Activated CD4-positive, alpha-beta T cell treated with anti-CD3 and anti-CD28 coated beads for 36 hours (primary cell): ENCODE results near the gene KRTAP10-4. TPM values are rescaled to one million over a fixed set of nuclear protein-coding genes. Genes with fewer than 3 reads are reported as not detected.
"Not testable (repeated sequence)": the region's sequence is repeated elsewhere in the genome, so short reads cannot be mapped to it uniquely, and the experiment has no call there.

Experiments
- ATAC-seq: fragments of 200-7000 bp; cut with Tn5 transposase; one replicate; pipeline ENCODE4 v1.10.0; 2021; ENCODE audit warnings: mild to moderate bottlenecking, moderate library complexity
- CTCF ChIA-PET: fragments of 350-600 bp; sonication (Branson Sonifier 250); formaldehyde crosslinking; loops from one replicate; lab custom pipeline; 2021; ENCODE audit warnings: antibody characterized with exemption; lab: Charles Lee
- POLR2A ChIA-PET: fragments of 350-600 bp; sonication (Branson Sonifier 250); formaldehyde crosslinking; loops from one replicate; lab custom pipeline; 2021; ENCODE audit warnings: antibody characterized with exemption, inconsistent platforms; lab: Charles Lee
- DNase-seq: peaks from one replicate; pipeline ENCODE4 v3.0.0-alpha.2; 2020
- H3K27ac Mint-ChIP-seq: one replicate; pipeline ENCODE4 v1.8.0; 2021; ENCODE audit warnings: mixed read lengths
- H3K27me3 Mint-ChIP-seq: one replicate; pipeline ENCODE4 v1.8.0; 2021; ENCODE audit warnings: mixed read lengths
- H3K36me3 Mint-ChIP-seq: one replicate; pipeline ENCODE4 v1.8.0; 2021; ENCODE audit warnings: low read depth, mixed read lengths
- H3K4me1 Mint-ChIP-seq: one replicate; pipeline ENCODE4 v1.8.0; 2021; ENCODE audit warnings: mixed read lengths
- H3K4me3 Mint-ChIP-seq: one replicate; pipeline ENCODE4 v1.8.0; 2021; ENCODE audit warnings: mild to moderate bottlenecking, moderate library complexity, mixed read lengths
- H3K9me3 Mint-ChIP-seq: one replicate; pipeline ENCODE4 v1.8.0; 2021; ENCODE audit warnings: low read depth, mixed read lengths
- intact Hi-C, 2 experiments: fragments of 100-400 bp; cut with DNase I in 1 of 2; cut with micrococcal nuclease in 1 of 2; formaldehyde crosslinking; loops; one replicate each; pipeline versions ENCODE4 v1.14.2 to v1.15.1; 2022 to 2024; cut with DNase I, micrococcal nuclease
- total RNA-seq, 2 experiments: library from RNA; stranded (reverse); gene quantifications; one replicate each; pipeline ENCODE4 v1.2.3, GENCODE V29; 2021

KRTAP10-4 gene
- total RNA-seq, 2 experiments from 2014 or later, result not detected

DNA sequence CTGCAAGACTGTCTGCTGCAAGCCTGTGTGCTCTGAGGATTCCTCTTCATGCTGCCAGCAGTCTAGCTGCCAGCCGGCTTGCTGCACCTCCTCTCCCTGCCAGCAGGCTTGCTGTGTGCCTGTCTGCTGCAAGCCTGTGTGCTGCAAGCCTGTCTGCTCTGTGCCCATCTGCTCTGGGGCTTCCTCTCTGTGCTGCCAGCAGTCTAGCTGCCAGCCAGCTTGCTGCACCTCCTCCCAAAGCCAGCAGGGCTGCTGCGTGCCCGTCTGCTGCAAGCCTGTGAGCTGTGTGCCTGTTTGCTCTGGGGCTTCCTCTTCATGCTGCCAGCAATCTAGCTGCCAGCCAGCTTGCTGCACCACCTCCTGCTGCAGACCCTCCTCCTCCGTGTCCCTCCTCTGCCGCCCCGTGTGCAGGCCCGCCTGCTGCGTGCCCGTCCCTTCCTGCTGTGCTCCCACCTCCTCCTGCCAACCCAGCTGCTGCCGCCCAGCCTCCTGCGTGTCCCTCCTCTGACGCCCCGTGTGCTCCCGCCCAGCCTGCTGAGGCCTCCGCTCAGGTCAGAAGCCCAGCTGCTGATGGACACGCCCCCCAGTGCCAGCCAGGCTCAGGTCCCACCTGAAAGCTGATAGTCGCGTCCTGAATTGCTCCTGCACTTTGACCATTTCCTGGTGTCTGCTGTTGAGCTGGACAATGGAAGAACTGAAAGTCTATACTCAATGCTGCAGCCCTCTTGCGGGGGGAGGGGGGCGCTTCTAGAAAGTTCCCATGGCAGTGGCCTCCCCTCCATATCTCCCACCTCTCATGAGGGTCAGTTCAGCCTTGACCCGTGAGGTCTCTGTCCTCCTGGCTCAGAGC, 1.2 kb downstream of the KRTAP10-4 start:
- ATAC-seq (no peak), DNase-seq (no peak)
- no peaks in the 10 kb centered on the region for H3K4me1 Mint-ChIP-seq
- H3K4me3 Mint-ChIP-seq, result no peak overlapping the region
- H3K27me3 Mint-ChIP-seq, result peaks cover 3% of the 10 kb centered on the region
- H3K9me3 Mint-ChIP-seq, result peaks cover 8% of the 10 kb centered on the region
- no peak overlapping the region for H3K27ac Mint-ChIP-seq
- CTCF ChIA-PET, result interaction anchor here (0.6 to 0.7 kb wide), 2 partner anchors 36 to 147 kb away, joined by 3 read pairs; no protein-coding TSS in a partner anchor
- peaks cover 2% of the 10 kb centered on the region for H3K36me3 Mint-ChIP-seq
- intact Hi-C loops, result no loop called here
- POLR2A ChIA-PET, result no interaction called here

DNA sequence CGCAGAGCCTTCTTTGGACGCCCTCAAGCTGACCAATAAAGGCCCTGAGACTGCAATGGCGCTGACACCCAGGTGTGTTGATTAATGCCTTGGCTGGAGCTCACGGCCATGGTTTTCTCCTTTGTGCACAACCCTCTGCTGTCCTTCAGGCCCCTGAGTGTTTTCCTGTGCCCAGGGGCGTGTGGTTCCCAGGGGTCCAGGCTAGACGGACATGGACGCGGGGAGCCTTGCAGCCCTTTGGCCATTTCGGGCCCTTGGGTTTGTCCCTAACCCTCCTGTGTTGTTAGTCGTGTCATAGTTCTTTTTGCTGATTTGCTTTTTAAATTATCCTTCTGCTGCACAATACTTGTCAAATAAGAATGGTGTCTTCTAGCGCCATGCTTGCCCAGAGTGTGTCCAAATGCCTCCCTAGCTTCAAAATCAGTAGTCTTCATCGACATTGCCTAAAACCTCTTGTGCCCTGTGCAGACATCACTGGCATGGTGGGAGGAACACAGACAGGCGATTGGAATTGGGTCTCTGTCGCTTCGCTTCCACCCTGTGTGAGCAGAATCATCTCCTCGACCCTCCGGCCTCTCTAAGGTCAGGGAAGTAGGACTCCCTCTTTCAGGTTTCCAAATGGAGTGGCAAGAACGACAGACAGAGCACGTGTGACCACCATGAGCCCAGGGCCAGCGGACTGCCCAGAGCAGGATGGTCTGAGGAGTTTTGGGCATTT, 1.9 kb downstream of the KRTAP10-4 start:
- peaks cover 8% of the 10 kb centered on the region for H3K9me3 Mint-ChIP-seq
- ATAC-seq (no peak), DNase-seq (no peak)
- H3K4me3 Mint-ChIP-seq, result no peak overlapping the region
- POLR2A ChIA-PET, result no interaction called here
- CTCF ChIA-PET, result no interaction called here
- peaks cover 3% of the 10 kb centered on the region for H3K27me3 Mint-ChIP-seq
- H3K4me1 Mint-ChIP-seq, result no peaks in the 10 kb centered on the region
- intact Hi-C loops, result no loop called here
- H3K27ac Mint-ChIP-seq, result no peak overlapping the region
- peaks cover 2% of the 10 kb centered on the region for H3K36me3 Mint-ChIP-seq

GRCh38 chr21:44576025-44576420, 2.5 kb downstream of the KRTAP10-4 start:
- no peak for DNase-seq
- CTCF ChIA-PET, result no interaction called here
- no peaks in the 10 kb centered on the region for H3K4me1 Mint-ChIP-seq
- H3K27ac Mint-ChIP-seq, result no peak overlapping the region
- intact Hi-C loops, result no loop called here
- no peak overlapping the region for H3K4me3 Mint-ChIP-seq
- ATAC-seq, result no peak
- peaks cover 3% of the 10 kb centered on the region for H3K36me3 Mint-ChIP-seq
- H3K27me3 Mint-ChIP-seq, result peaks cover 3% of the 10 kb centered on the region
- POLR2A ChIA-PET, result no interaction called here
- H3K9me3 Mint-ChIP-seq, result peaks cover 9% of the 10 kb centered on the region

DNA sequence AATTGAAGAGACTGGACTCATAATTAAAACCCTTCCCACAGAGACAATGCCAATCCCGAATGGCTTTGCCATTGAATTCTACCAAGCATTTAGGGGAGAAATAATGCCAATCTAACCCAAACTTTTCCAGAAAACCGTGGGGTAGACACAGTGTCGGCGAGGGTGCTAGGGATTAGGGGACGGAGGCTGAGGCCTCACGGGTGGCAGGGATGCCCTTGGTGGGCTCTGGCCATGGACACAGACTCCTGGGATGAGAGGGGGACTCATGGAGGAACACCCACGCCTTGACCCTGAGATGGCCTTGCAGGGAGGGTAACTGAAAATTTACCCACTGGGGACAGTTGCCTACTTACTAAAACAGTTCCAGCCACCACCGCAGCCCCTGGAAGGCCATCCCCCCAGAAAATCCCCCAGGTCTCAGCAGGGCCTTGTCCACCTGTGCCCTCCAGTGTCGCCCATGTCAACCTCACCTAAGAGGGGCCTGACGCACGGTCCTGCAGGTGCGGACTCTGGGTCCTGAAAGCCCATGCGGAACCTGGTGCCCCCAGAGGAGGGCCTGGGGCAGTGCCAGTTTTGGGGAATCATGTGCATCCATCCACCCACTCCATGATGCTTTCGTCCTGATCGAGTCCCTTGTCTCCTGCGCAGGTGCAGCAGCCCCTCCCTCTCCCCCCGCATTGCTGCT, 5.0 kb downstream of the KRTAP10-4 start:
- DNase-seq (no peak), ATAC-seq (no peak)
- H3K27me3 Mint-ChIP-seq, result peaks cover 5% of the 10 kb centered on the region
- POLR2A ChIA-PET, result no interaction called here
- no peak overlapping the region for H3K27ac Mint-ChIP-seq
- peaks cover 14% of the 10 kb centered on the region for H3K9me3 Mint-ChIP-seq
- H3K36me3 Mint-ChIP-seq, result peaks cover 4% of the 10 kb centered on the region
- CTCF ChIA-PET, result no interaction called here
- no peak overlapping the region for H3K4me3 Mint-ChIP-seq
- intact Hi-C loops, result no loop called here
- peaks cover 3% of the 10 kb centered on the region for H3K4me1 Mint-ChIP-seq

DNA sequence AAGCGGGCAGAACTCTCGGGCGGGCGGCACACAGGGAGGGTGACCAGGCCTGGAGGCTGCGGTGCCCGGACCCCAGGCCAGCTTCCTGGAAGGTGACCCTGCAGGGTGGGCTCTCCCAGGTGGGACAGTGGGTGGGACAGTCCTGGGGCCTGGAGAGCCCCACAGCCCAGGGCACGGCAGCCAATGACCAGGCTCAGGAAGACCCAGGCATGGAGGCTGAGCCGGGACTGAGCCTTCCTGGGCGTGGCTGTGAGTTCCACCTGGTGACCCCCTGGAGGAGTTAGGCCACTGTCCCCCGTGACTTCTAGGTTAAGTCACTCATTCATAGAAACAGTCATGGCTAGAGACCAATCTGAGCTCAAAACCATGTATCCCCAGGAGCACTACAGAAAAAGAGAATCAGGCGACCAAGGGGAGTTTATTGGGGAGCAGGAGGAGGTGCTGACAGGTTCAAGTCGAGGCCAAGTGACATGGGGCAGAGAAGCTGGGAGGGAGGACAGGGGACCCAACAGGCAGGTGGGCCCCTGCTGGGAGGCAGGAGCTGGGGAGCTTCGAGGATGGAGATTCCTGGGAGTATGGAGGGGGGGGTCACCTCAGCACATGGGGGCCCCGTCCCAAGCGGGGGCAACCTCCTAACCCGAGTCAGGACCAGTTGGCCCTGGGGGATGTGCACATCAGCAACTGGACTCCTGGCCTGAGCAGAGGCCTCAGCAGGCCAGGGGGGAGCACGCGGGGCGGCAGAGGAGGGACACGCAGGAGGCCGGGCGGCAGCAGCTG, 5.7 kb downstream of the KRTAP10-4 start:
- H3K27me3 Mint-ChIP-seq, result peaks cover 5% of the 10 kb centered on the region
- peaks cover 14% of the 10 kb centered on the region for H3K9me3 Mint-ChIP-seq
- peaks cover 4% of the 10 kb centered on the region for H3K36me3 Mint-ChIP-seq
- H3K4me1 Mint-ChIP-seq, result peaks cover 10% of the 10 kb centered on the region
- DNase-seq, result no peak
- H3K27ac Mint-ChIP-seq, result no peak overlapping the region
- ChIA-PET POLR2A (no interaction called here), CTCF (interaction anchor here (0.7 kb wide), 1 partner anchor 105 kb away, joined by 3 read pairs; no protein-coding TSS in a partner anchor)
- no peak for ATAC-seq
- intact Hi-C loops, result no loop called here
- H3K4me3 Mint-ChIP-seq, result no peak overlapping the region

GRCh38 chr21:44579833-44580144, 6.3 kb downstream of the KRTAP10-4 start:
- no peak for ATAC-seq
- H3K4me3 Mint-ChIP-seq, result no peak overlapping the region
- CTCF ChIA-PET, result interaction anchor here (0.7 kb wide), 1 partner anchor 105 kb away, joined by 3 read pairs; no protein-coding TSS in a partner anchor

DNA sequence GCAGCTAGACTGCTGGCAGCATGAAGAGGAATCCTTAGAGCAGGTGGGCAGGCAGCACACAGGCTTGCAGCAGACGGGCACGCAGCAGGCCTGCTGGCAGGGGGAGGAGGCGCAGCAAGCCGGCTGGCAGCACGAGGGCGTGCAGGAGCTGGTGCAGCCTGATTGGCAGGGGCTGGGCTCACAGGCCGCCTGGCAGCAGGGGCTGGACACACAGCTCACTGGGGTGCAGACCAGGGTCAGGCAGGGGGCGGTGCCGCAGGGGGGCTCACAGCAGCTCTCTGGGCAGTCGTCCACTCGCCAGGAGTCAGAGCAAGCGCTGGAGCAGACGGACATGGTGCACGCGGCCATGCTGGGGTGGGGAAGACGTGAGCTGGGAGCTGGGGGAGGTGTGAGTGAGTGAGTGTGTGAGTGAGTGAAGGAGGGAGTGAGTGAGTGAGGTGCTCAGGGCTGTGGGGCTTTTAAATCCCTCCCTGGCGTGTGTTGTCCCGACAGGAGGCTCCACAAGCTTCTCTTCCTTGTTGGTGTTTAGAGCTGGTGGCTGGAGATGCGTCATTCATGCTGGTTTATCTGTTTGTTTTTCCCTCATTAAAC, 6.8 kb downstream of the KRTAP10-4 start, which contains the start of gene KRTAP10-5:
Gene KRTAP10-5 (minus strand): TSS at position 374 of the 591 bp plus-strand sequence. CDS start 26 bp downstream, at position 348.
- POLR2A ChIA-PET, H3K36me3 Mint-ChIP-seq, intact Hi-C loops, H3K27ac Mint-ChIP-seq, H3K4me3 Mint-ChIP-seq, ATAC-seq, H3K27me3 Mint-ChIP-seq: not testable (repeated sequence)
- Mint-ChIP-seq H3K4me1 (peaks cover 10% of the 10 kb centered on the region), H3K9me3 (peaks cover 14% of the 10 kb centered on the region)
- CTCF ChIA-PET, result interaction anchor here (0.5 to 0.7 kb wide), 2 partner anchors 27 to 104 kb away, joined by 3 read pairs; no protein-coding TSS in a partner anchor
- DNase-seq, result peak; percentile 24

More at GRCh38 chr21:44579833-44580144, 6.3 kb downstream of the KRTAP10-4 start:
- Mint-ChIP-seq H3K36me3 (peaks cover 4% of the 10 kb centered on the region), H3K9me3 (peaks cover 14% of the 10 kb centered on the region), H3K4me1 (peaks cover 10% of the 10 kb centered on the region), H3K27ac (no peak overlapping the region), H3K27me3 (peaks cover 4% of the 10 kb centered on the region)
- DNase-seq, result no peak
- POLR2A ChIA-PET, result no interaction called here
- intact Hi-C loops, result no loop called here

DNA sequence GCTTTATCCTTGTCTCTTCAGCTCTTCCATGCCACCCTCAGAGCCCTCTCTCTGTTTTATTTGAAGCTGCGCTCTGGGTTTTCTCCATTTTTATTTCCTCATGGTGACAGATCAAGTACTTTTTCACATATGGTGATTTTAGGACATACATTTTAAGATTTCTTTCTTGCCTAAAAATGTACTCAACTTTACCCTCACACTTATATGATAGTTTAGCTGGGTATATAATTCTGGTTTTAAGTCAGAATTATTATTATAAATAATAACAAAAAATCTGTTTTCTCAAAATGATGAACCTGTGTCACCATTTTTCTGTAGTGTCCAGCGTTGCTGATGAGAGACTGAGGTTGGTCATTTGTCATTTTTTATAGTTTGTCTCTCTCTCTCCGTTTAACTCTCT, 7.6 kb downstream of the KRTAP10-4 start:
- ATAC-seq, result no peak
- Mint-ChIP-seq H3K9me3 (peaks cover 14% of the 10 kb centered on the region), H3K4me1 (peaks cover 10% of the 10 kb centered on the region), H3K27ac (no peak overlapping the region), H3K4me3 (no peak overlapping the region), H3K27me3 (peaks cover 9% of the 10 kb centered on the region), H3K36me3 (peaks cover 4% of the 10 kb centered on the region)
- ChIA-PET CTCF (no interaction called here), POLR2A (no interaction called here)
- DNase-seq, result no peak
- intact Hi-C loops, result no loop called here

DNA sequence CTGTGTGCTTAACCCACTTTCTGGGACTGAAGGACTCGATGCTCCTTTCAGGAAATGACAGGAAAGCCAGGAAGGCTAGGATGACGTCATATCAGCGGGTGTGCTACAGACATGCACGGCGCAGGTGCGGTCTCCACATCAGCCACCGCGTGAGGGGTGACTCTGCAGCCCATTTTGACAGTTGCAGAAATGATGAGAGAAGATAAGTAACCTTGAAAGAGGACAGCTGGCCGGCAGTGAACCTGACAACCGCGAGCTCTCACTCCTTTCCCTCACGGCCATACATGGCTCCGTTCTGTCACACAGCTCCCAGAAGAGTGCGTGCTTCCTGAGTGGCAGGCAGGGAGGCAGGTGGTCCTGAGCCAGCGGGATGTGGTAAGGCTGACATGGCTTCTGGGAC, 8.5 kb downstream of the KRTAP10-4 start:
- H3K36me3 Mint-ChIP-seq, result peaks cover 4% of the 10 kb centered on the region
- intact Hi-C loops, result no loop called here
- H3K4me1 Mint-ChIP-seq, result peaks cover 10% of the 10 kb centered on the region
- no peak for DNase-seq
- POLR2A ChIA-PET, result no interaction called here
- peaks cover 14% of the 10 kb centered on the region for H3K9me3 Mint-ChIP-seq
- ATAC-seq, result no peak
- CTCF ChIA-PET, result interaction anchor here (0.6 kb wide), 1 partner anchor 183 kb away, joined by 3 read pairs; no protein-coding TSS in a partner anchor
- H3K27me3 Mint-ChIP-seq, result peaks cover 15% of the 10 kb centered on the region
- H3K4me3 Mint-ChIP-seq, result no peak overlapping the region
- no peak overlapping the region for H3K27ac Mint-ChIP-seq

DNA sequence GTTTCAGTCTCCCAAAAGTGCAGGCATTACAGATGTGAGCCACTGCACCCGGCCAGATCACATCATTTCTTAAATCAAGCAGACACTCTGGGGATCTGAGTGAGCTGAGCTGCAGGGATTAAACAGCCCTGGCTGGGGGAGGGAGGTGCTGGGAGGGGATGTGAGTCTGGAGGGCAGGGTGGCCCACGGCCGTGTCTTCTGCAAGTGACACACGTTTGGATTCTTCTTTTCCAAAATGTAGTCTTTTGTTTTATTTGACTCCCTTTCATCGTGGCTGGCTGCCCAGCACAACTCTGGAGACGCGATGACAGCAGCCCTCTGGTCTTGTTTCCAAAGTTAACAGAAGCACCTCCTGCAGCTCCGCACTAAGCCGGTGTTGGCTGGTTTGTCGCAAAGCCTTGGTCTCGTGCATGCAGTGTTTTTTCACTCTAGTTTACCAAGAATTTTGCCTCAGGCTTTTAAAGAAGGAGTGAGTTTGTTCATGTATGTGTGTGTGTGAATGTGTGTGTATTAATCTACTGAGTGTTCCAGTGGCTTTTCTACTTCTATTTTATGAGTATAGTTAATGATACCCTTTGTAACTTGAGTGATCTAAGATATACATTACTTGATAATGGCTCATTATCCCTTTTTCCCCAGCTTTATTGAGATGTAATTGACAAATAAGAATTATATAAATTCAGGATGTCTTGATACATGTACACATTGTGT, 9.7 kb downstream of the KRTAP10-4 start:
- CTCF ChIA-PET, result interaction anchor here (0.6 to 0.8 kb wide), 2 partner anchors 52 to 219 kb away, joined by 3 read pairs; partner anchors contain the start of gene UBE2G2
- Mint-ChIP-seq H3K27me3 (peaks cover 15% of the 10 kb centered on the region), H3K4me3 (no peak overlapping the region), H3K27ac (no peak overlapping the region), H3K9me3 (peaks cover 6% of the 10 kb centered on the region), H3K4me1 (peaks cover 10% of the 10 kb centered on the region), H3K36me3 (peaks cover 2% of the 10 kb centered on the region)
- POLR2A ChIA-PET, result no interaction called here
- DNase-seq, result no peak
- ATAC-seq, result no peak
- intact Hi-C loops, result no loop called here
